ENCODE data around the gene ZNF680.
"Not testable (repeated sequence)": the region's sequence is repeated elsewhere in the genome, so short reads cannot be mapped to it uniquely, and the experiment has no call there.

ZNF680 gene

GRCh38 chr7:64562626-64563278, at the start of gene ZNF680:
Gene ZNF680, minus strand, starts transcription at chr7:64563071. Its CDS starts 117 bp downstream, at chr7:64562954.
- peak; percentile 93 for DNase-seq (ENCODE audit: low spot score)

GRCh38 chr7:64612452-64612851, 49.6 kb upstream of the ZNF680 start:
- DNase-seq (ENCODE audit: low spot score): no peak

GRCh38 chr7:64611717-64612116, 48.8 kb upstream of the ZNF680 start:
- DNase-seq (ENCODE audit: low spot score): no peak

- DNase-seq (ENCODE audit: low spot score): no peak
Measured at GRCh38 chr7:64610997-64611396, 48.1 kb upstream of the ZNF680 start.

GRCh38 chr7:64608116-64608910, 45.4 kb upstream of the ZNF680 start:
- DNase-seq (ENCODE audit: low spot score): no peak

GRCh38 chr7:64606385-64606784, 43.5 kb upstream of the ZNF680 start:
- no peak for DNase-seq (ENCODE audit: low spot score)

GRCh38 chr7:64603271-64603670, 40.4 kb upstream of the ZNF680 start:
- DNase-seq (ENCODE audit: low spot score): no peak

GRCh38 chr7:64602518-64602917, 39.6 kb upstream of the ZNF680 start:
- DNase-seq (ENCODE audit: low spot score): no peak

GRCh38 chr7:64602086-64602485, 39.2 kb upstream of the ZNF680 start:
- DNase-seq (ENCODE audit: low spot score): no peak

GRCh38 chr7:64599359-64599758, 36.5 kb upstream of the ZNF680 start:
- DNase-seq (ENCODE audit: low spot score): no peak

- DNase-seq (ENCODE audit: low spot score): no peak
Measured at GRCh38 chr7:64590971-64591370, 28.1 kb upstream of the ZNF680 start.

- no peak for DNase-seq (ENCODE audit: low spot score)
Measured at GRCh38 chr7:64581926-64582894, 19.3 kb upstream of the ZNF680 start.

GRCh38 chr7:64581391-64581790, 18.5 kb upstream of the ZNF680 start:
- DNase-seq (ENCODE audit: low spot score): no peak

- DNase-seq (ENCODE audit: low spot score): no peak
Measured at GRCh38 chr7:64574540-64575099, 11.7 kb upstream of the ZNF680 start.

- DNase-seq (ENCODE audit: low spot score): not testable (repeated sequence)
Measured at GRCh38 chr7:64570284-64570605, 7.4 kb upstream of the ZNF680 start.

GRCh38 chr7:64569372-64570283, 6.8 kb upstream of the ZNF680 start:
- DNase-seq (ENCODE audit: low spot score): peak; percentile 36

GRCh38 chr7:64562256-64562625, 630 bp downstream of the ZNF680 start:
- peak; percentile 7 for DNase-seq (ENCODE audit: low spot score)

- no peak for DNase-seq (ENCODE audit: low spot score)
Measured at GRCh38 chr7:64559206-64559605, 3.7 kb downstream of the ZNF680 start.

GRCh38 chr7:64558781-64559180, 4.1 kb downstream of the ZNF680 start:
- no peak for DNase-seq (ENCODE audit: low spot score)

GRCh38 chr7:64558323-64558705, 4.6 kb downstream of the ZNF680 start:
- DNase-seq (ENCODE audit: low spot score): no peak
